GM18868 (cell line): ENCODE measurements around the gene WDR81.
"Not testable (repeated sequence)": the region's sequence is repeated elsewhere in the genome, so short reads cannot be mapped to it uniquely, and the experiment has no call there.

ENCODE experiments used
- ATAC-seq: cut with Tn5 transposase; IDR thresholded peaks from one replicate; pipeline ENCODE4 v1.9.1; 2021; ENCODE audit warnings: mild to moderate bottlenecking, moderate library complexity; ENCODE audit not compliant: unreplicated experiment

The WDR81 gene

DNA sequence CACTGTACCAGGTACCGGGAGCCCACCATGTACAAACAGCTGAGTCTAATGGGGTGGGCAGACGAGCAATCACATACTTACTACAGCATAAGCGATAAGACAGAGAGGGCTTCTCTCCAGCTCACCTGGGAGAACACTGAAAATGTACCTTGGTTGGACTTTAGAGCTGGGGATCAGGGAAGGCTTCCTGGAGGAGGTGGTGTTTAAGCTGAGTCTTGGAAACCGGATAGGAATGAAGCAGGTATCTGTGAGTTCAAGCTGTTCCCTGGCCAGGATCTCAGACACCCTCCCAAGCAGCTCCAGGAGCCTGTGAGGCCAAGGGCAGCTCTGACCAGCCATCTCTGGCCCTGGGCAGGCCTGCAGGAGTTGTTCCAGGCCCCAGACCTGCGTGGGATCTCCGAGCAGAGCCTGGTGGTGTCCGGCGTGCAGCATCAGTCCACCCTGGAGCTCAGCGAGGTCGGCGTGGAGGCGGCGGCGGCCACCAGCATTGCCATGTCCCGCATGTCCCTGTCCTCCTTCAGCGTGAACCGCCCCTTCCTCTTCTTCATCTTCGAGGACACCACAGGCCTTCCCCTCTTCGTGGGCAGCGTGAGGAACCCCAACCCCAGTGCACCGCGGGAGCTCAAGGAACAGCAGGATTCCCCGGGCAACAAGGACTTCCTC lies 29.4 kb downstream of the WDR81 start:
- ATAC-seq: no peak

DNA sequence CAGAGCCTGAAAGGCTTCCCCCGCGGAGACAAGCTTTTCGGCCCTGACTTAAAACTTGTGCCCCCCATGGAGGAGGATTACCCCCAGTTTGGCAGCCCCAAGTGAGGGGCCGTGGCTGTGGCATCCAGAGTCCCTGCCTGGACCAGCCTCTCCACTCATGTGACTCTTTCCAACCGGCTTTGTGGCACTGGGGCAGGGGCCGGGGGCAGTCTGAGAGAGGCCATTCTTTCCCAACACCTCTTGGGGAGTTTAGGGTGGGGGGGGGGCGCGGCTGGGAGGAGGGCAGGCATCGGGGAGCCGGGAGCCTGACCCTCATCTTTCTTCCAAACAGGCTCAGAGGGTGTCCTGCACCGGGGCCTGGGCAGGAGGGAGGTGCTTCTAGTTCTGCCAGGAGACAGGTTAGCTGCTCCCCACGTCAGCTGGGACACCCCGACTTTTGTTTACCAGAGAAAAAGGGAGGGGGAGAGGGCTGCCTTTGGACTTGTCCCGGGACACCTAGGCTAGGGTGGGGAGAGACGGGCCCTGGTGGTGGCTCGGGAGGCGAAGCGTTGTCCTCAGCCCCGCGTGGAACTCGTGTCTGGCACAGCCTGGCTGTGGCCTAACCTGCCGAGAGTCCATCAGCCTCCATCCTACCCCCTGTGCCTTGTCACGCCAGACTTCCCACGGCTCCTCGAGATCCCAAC lies 30.1 kb downstream of the WDR81 start:
- no peak for ATAC-seq

DNA sequence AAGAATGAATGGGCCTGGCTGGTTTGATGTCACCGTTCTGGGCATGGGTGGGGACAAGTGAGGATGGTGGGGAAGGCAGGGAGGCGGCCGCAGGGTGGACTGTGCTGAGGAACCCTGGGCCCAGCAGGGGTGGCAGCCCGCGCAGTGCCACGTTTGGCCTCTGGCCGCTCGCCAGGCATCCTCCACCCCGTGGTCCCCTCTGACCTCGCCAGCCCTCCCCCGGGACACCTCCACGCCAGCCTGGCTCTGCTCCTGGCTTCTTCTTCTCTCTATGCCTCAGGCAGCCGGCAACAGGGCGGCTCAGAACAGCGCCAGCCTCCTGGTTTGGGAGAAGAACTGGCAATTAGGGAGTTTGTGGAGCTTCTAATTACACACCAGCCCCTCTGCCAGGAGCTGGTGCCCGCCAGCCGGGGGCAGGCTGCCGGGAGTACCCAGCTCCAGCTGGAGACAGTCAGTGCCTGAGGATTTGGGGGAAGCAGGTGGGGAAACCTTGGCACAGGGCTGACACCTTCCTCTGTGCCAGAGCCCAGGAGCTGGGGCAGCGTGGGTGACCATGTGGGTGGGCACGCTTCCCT lies 30.8 kb downstream of the WDR81 start:
- ATAC-seq: no peak

DNA sequence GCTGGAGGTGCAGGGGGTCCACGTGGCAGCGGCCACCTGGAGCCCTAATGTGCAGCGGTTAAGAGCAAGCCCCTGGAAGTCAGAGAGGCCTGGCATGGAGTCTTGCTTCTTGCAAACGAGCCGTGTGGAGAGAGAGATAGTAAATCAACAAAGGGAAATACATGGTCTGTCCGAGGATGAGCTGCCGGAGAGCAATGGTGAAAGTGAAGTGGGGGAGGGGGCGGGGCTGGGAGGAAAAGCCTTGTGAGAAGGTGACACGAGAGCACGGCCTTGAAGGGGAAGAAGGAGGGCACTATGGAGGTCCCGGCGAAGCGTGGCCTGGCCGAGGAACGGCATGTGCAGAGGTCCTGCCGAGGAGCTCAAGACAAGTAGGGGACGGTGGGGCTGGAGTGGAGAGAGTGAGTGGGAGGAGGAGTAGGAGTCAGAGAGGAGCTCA lies 31.3 kb downstream of the WDR81 start:
- ATAC-seq: no peak

DNA sequence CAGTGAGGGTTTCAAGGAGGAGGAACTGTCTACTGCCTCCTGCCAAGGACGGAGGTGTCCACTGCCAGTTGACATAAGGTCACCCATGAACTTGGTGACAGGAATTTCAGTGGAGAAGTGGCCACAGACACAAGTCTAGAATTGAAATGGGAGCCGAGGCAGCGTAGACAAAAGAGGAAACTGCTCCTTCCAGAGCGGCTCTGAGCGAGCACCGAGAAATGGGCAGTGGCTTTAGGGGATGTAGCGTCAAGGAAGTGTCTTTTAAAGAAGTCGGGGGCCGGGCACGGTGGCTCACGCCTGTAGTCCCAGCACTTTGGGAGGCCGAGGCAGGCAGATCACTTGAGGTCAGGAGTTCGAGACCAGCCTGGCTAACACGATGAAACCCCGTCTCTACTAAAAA lies 34.3 kb downstream of the WDR81 start:
- ATAC-seq: no peak

DNA sequence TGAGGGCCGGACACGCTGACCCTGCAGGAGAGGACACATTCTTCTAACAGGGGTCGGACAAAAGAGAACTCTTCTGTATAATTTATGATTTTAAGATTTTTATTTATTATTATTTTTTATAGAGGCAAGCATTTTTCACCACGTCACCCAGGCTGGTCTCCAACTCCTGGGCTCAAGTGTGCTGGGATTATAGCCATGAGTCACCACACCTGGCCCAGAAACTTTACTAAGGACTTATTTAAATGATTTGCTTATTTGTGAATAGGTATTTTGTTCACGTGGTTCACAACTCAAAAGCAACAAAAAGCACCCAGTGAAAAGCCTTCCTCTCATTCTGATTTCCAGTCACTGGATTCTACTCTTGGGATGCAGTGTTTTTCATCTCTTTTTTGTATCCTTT lies 35.0 kb downstream of the WDR81 start:
- ATAC-seq: no peak

DNA sequence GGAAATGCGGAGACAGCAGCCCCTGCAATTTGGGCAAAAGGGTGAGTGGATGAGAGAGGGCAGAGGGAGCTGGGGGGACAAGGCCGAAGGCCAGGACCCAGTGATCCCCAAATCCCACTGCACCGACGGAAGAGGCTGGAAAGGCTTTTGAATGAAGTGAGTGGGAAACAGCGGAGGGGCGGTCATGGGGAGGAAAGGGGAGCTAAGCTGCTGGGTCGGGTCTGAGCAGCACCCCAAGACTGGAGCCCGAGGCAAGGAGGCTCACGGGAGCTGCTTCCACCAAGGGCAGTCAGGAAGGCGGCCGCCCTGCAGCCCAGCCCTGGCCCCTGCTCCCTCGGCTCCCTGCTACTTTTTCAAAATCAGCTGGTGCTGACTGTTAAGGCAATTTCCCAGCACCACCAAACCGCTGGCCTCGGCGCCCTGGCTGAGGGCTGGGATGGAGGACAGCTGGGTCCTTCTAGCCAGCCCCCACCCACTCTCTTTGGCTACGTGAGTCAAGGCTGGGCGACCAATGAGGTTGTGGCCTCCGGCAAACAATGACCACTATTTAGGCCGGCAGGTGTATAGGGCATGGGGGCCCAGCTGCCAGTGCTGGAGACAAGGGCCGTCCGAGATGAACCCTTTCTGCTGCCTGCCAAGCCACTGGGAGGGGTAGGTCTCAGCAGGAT lies 37.9 kb downstream of the WDR81 start:
- ATAC-seq: no peak

DNA sequence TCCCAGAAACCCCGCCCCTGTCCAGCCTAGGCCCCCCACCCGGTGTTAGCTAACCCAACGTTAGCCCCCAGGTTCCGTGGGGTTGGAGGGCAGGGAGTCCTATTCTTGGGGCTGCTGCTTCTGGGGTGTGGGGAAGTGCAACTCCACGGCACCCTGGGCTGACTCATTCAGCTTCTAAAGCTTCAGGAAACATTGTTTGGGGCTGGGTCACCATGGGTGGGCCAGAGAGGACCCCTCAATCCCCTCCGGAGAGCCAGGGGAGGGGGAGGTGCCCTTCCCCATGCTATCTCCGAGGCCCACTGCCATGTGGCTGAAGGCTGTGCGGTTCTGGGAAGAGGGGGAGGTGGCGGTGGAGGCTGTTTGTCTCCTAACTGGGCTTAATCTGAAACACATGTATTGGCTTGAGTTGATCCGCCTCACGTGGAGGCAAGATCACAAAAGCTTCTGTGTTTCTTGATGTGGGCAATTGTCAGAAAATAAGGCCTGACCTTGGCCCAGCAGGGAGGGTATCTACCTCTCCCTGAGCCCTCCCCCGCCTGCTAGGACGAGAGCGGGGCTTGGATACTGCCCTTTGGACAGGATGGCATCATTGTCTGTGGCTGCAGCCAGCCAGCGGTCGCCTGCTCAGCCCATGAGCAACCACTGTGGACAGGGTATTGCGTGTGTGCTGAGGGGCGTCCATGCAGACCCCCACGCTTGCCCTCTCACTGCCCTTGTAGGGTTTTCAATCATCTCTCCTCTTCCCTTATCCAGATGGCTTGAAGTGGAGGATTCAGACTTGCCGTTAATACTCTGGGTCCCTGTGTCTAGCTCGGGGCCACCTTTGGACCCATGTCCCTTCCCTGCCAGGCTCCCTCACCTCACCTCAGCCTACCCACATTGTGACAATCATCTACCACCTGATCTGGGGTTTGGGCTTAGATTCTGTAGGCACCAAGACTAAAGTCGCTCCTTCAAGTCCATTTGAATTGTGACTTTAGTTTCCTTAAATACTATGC lies 38.7 kb downstream of the WDR81 start:
- ATAC-seq: no peak

DNA sequence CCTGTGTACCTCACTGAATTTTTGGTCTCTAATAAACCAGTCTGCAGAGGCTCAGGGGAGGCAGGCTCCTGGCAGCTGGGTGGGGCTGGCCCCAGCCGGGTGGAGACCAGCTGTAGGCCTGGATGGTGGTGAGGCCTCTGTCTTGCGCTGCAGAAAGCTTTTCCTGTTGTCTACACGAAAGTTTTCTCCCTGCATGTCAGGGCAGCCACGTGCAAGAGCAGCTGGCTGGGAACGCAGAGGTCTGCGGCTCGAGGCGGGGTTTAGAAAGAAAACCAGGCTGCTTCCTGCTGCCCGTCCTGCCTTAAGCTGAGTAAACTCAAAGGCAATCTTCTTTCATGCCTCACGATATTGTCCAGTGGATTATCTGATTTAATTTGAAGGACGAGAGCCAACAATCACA lies 39.8 kb downstream of the WDR81 start:
- no peak for ATAC-seq

DNA sequence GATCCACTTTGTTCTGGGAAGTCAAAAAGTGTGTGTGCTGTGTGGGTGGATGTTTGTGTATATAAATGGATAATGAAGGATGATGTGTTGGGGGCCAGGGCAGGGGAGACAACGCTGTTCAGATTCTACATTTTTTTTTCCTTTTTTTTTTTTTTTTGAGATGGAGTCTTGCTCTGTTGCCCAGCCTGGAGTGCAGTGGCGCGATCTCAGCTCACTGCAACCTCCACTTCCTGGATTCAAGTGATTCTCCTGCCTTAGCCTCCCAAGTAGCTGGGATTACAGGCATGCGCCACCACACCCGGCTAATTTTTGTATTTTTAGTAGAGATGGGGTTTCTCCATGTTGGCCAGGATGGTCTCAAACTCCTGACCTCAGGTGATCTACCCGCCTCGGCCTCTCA lies 40.2 kb downstream of the WDR81 start:
- ATAC-seq: not testable (repeated sequence)

DNA sequence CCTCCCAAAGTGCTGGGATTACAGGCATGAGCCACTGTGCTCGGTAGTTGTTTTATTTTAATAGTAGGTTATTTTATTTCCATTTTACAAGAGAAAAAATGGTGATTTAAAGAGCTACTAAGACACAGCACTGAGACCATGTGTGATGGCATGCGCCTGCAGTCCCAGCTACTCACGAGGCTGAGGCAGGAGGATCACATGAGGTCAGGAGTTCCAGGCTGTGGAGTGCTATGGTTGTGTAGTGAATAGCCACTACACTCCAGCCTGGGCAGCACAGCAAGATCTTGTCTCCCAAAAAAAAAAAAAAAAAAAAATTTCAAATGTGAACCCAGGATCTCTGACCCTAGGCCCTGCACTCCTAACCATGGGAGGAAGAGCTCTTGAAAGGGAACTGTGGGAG lies 41.1 kb downstream of the WDR81 start:
- no peak for ATAC-seq

DNA sequence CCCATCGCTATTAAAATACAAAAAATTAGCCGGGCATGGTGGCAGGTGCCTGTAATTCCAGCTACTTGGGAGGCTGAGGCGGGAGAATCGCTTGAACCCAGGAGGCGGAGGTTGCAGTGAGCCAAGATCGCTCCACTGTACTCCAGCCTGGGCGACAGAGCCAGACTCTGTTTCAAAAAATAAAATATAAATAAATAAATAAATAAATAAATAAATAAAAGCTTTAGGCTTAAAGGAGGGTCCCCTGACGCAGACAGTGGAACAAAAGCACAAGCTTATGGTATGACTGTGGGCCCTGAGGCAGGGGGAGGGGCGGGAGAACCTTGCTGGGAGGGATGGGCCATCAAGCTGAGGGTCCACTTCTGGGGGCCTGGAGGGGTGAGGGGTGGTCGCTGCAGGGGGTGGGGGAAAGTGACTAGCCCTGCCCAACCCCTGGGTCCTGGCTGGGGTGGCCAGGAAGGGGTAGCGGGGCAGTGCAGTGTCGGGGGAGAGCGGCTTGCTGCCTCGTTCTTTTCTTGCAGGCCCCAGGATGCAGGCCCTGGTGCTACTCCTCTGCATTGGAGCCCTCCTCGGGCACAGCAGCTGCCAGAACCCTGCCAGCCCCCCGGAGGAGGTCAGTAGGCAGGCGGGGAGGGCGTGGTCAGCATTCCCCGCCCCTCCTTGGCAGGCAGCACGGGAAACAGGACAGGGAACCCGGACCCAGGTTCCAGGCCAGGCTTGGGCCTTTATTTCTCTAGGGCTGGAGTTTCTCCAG lies 42.1 kb downstream of the WDR81 start:
- ATAC-seq: no peak

DNA sequence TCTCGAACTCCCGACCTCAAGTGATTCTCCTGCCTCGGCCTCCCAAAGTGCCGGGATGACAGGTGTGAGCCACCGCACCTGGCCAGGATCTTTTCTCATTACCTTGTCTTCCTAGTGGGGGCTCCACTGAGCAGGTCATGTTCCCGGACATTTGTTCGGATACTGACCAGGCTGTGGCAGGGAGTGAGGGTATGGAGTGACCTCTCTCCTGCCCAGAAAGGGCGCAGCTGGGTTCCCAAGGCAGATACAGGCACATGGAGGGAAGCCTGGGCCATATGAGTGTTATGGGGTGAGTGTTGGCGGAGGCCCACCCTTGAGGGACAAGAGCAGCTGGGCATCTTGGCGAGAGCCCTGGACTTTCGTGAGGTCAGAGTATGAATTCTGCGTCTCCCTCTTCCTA lies 42.9 kb downstream of the WDR81 start:
- ATAC-seq: no peak

DNA sequence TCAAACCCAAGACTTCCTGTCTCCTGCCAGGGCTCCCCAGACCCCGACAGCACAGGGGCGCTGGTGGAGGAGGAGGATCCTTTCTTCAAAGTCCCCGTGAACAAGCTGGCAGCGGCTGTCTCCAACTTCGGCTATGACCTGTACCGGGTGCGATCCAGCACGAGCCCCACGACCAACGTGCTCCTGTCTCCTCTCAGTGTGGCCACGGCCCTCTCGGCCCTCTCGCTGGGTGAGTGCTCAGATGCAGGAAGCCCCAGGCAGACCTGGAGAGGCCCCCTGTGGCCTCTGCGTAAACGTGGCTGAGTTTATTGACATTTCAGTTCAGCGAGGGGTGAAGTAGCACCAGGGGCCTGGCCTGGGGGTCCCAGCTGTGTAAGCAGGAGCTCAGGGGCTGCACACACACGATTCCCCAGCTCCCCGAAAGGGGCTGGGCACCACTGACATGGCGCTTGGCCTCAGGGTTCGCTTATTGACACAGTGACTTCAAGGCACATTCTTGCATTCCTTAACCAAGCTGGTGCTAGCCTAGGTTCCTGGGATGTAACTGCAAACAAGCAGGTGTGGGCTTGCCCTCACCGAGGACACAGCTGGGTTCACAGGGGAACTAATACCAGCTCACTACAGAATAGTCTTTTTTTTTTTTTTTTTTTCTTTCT lies 45.4 kb downstream of the WDR81 start:
- no peak for ATAC-seq

DNA sequence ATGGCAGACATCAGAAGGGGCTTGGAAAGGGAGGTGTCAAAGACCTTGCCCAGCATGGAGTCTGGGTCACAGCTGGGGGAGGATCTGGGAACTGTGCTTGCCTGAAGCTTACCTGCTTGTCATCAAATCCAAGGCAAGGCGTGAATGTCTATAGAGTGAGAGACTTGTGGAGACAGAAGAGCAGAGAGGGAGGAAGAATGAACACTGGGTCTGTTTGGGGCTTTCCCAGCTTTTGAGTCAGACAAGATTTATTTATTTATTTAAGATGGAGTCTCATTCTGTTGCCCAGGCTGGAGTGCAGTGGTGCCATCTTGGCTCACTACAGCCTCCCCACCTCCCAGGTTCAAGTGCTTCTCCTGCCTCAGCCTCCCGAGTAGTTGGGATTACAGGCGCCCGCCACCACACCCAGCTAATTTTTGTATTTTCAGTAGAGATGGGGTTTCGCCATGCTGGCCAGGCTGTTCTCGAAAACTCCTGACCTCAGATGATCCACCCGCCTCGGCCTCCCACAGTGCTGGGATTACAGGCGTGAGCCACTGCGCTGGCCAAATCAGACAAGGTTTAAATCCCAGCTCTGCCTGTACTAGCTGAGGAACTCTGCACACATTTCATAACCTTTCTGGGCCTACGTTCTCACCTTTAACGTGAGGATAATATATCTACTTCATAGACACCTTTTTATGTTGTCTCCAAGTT lies 48.6 kb downstream of the WDR81 start:
- ATAC-seq: not testable (repeated sequence)

DNA sequence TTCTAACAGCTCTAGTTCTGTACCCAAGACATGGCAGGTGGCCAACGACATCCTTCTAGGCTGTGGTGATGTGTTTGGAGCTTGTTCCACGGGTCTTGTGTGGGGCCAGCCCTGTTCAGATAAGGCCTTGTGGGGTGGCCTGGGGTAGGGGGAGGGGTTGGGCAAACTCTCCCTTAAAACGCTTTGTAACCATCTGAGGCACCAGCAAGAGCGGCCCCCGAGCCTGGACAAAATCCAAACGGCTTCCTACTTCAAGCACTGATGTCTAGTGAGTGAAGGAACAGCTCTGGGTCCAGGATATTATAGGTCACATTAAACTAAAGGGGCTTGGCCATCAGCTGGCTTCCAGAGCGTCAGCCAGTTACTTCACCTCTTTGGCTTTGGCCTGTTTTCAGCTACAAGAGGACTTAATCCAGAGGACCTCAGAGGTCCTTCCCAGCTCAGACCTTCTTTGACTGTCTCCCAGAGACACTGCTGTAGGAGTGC lies 49.2 kb downstream of the WDR81 start:
- ATAC-seq: no peak

DNA sequence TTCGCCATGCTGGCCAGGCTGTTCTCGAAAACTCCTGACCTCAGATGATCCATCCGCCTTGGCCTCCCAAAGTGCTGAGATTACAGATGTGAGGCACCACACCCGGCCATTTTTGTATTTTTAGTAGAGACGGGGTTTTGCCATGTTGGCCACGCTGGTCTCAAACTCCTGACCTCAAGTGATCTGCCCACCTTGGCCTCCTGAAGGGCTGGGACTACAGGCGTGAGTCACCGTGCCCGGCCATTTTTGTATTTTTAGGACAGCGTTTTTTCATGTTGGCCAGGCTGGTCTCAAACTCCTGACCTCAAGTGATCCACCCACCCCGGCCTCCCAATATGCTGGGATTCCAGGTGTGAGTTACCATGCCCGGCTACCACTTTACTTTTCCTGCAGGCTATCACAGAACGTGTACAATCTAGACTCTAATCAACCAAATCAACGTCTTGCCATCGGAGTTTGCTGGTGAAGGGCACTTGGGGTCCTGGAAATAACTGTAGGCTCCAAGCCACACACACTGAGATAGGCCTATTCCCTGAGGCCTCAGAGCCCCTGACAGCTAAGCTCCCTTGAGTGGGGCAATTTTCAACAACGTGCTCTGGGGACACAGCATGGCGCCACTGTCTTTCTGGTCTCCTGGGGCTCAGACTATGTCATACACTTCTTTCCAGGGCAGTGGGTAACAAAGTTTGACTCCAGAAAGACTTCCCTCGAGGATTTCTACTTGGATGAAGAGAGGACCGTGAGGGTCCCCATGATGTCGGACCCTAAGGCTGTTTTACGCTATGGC lies 50.1 kb downstream of the WDR81 start:
- ATAC-seq: no peak

DNA sequence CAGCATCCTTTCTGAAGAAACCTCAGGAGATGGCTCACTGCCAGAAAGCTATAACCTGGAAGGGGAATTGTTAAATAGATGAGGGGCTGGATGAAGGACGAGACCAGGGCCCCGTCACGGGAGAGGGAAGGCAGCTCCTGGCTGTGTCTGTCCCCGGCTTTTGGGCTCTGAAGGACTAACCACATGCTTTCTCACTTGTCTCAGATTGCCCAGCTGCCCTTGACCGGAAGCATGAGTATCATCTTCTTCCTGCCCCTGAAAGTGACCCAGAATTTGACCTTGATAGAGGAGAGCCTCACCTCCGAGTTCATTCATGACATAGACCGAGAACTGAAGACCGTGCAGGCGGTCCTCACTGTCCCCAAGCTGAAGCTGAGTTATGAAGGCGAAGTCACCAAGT lies 51.8 kb downstream of the WDR81 start:
- ATAC-seq: no peak
